ENCODE data around the gene AIFM3.

DNA sequence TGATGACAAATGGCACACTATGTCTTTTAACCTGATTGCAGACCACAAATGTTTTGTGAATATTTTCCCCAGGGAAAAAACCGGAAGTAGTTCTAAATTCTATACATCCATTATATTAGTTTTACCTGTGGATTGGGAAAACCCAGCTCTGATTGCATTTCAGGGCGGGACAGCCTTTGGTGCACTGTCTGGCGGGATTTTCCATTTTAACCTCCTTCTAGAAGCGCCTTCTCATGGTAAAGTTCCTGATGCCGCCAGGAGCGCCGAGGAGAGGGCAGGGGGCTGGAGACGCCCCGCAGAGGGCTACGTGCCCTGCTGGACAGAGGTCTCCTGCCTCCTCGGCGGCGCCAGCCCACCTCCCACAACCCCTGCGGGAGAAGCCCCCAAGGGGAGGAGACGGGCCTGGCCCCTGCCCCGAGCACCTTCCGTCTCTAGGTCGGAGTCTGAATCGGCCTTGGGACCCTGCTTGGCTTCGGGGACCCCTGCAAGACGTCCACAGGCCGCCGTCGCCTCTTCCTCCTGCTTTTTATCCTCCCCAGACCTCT, 46.7 kb downstream of the AIFM3 start:
- TF ChIP-seq, protein P1, sequence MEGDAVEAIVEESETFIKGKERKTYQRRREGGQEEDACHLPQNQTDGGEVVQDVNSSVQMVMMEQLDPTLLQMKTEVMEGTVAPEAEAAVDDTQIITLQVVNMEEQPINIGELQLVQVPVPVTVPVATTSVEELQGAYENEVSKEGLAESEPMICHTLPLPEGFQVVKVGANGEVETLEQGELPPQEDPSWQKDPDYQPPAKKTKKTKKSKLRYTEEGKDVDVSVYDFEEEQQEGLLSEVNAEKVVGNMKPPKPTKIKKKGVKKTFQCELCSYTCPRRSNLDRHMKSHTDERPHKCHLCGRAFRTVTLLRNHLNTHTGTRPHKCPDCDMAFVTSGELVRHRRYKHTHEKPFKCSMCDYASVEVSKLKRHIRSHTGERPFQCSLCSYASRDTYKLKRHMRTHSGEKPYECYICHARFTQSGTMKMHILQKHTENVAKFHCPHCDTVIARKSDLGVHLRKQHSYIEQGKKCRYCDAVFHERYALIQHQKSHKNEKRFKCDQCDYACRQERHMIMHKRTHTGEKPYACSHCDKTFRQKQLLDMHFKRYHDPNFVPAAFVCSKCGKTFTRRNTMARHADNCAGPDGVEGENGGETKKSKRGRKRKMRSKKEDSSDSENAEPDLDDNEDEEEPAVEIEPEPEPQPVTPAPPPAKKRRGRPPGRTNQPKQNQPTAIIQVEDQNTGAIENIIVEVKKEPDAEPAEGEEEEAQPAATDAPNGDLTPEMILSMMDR (conservative IDR thresholded peaks at IDR 0.05; ENCODE audit: low read depth in 2 of 2), result no peak
- TF ChIP-seq, protein P2, sequence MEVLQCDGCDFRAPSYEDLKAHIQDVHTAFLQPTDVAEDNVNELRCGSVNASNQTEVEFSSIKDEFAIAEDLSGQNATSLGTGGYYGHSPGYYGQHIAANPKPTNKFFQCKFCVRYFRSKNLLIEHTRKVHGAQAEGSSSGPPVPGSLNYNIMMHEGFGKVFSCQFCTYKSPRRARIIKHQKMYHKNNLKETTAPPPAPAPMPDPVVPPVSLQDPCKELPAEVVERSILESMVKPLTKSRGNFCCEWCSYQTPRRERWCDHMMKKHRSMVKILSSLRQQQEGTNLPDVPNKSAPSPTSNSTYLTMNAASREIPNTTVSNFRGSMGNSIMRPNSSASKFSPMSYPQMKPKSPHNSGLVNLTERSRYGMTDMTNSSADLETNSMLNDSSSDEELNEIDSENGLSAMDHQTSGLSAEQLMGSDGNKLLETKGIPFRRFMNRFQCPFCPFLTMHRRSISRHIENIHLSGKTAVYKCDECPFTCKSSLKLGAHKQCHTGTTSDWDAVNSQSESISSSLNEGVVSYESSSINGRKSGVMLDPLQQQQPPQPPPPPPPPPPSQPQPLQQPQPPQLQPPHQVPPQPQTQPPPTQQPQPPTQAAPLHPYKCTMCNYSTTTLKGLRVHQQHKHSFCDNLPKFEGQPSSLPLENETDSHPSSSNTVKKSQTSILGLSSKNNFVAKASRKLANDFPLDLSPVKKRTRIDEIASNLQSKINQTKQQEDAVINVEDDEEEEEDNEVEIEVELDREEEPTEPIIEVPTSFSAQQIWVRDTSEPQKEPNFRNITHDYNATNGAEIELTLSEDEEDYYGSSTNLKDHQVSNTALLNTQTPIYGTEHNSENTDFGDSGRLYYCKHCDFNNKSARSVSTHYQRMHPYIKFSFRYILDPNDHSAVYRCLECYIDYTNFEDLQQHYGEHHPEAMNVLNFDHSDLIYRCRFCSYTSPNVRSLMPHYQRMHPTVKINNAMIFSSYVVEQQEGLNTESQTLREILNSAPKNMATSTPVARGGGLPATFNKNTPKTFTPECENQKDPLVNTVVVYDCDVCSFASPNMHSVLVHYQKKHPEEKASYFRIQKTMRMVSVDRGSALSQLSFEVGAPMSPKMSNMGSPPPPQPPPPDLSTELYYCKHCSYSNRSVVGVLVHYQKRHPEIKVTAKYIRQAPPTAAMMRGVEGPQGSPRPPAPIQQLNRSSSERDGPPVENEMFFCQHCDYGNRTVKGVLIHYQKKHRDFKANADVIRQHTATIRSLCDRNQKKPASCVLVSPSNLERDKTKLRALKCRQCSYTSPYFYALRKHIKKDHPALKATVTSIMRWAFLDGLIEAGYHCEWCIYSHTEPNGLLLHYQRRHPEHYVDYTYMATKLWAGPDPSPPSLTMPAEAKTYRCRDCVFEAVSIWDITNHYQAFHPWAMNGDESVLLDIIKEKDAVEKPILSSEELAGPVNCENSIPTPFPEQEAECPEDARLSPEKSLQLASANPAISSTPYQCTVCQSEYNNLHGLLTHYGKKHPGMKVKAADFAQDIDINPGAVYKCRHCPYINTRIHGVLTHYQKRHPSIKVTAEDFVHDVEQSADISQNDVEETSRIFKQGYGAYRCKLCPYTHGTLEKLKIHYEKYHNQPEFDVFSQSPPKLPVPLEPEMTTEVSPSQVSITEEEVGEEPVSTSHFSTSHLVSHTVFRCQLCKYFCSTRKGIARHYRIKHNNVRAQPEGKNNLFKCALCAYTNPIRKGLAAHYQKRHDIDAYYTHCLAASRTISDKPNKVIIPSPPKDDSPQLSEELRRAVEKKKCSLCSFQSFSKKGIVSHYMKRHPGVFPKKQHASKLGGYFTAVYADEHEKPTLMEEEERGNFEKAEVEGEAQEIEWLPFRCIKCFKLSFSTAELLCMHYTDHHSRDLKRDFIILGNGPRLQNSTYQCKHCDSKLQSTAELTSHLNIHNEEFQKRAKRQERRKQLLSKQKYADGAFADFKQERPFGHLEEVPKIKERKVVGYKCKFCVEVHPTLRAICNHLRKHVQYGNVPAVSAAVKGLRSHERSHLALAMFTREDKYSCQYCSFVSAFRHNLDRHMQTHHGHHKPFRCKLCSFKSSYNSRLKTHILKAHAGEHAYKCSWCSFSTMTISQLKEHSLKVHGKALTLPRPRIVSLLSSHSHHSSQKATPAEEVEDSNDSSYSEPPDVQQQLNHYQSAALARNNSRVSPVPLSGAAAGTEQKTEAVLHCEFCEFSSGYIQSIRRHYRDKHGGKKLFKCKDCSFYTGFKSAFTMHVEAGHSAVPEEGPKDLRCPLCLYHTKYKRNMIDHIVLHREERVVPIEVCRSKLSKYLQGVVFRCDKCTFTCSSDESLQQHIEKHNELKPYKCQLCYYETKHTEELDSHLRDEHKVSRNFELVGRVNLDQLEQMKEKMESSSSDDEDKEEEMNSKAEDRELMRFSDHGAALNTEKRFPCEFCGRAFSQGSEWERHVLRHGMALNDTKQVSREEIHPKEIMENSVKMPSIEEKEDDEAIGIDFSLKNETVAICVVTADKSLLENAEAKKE (CRISPR knock-in tag; IDR thresholded peaks at IDR 0.05), result no peak
- TF ChIP-seq POLR2AphosphoS5 (IDR thresholded peaks at IDR 0.05; ENCODE audit: low read depth) (no peak; the same call in 1 of the 2 replicates), ZNF114 (CRISPR knock-in tag; IDR thresholded peaks at IDR 0.05) (no peak), ZNF331 (CRISPR knock-in tag; IDR thresholded peaks at IDR 0.05; ENCODE audit: low read depth) (no peak)
